Suprapubic skin (tissue), 4 donors: ENCODE measurements around the gene ITGA6. TPM values are rescaled to one million over a fixed set of nuclear protein-coding genes. Genes with fewer than 3 reads are reported as not detected.

ENCODE experiments used
- DNase-seq, 2 donors: peaks; one replicate each; pipeline ENCODE4 v3.0.0-alpha.2; 2019; ENCODE audit warnings: low spot score in 2 of 2
- H3K27ac ChIP-seq: fragments of 200-600 bp; sonication (generic); one replicate; pipeline ENCODE4 v1.5.1; 2019
- H3K27me3 ChIP-seq: fragments of 200-600 bp; sonication (generic); one replicate; pipeline ENCODE4 v1.5.1; 2019
- H3K36me3 ChIP-seq: fragments of 200-600 bp; sonication (generic); one replicate; pipeline ENCODE4 v1.5.1; 2019
- H3K4me1 ChIP-seq: fragments of 200-600 bp; sonication (generic); one replicate; pipeline ENCODE4 v1.5.1; 2019
- H3K4me3 ChIP-seq: fragments of 200-600 bp; sonication (generic); one replicate; pipeline ENCODE4 v1.5.1; 2019; ENCODE audit warnings: mild to moderate bottlenecking
- H3K9me3 ChIP-seq: fragments of 200-600 bp; sonication (generic); one replicate; pipeline ENCODE4 v1.5.1; 2019
- EP300 ChIP-seq: sonication (generic); formaldehyde crosslinking; IDR thresholded peaks from one replicate; pipeline ENCODE4 v1.6.1; 2017; ENCODE audit warnings: antibody characterized with exemption
- POLR2A ChIP-seq, 2 donors: fragments of 450-650 bp; IDR thresholded peaks; one replicate each; pipeline ENCODE4 v1.6.1; 2017; ENCODE audit warnings: antibody characterized with exemption in 2 of 2, mild to moderate bottlenecking in 2 of 2, moderate library complexity in 2 of 2
- POLR2AphosphoS5 ChIP-seq, 3 donors: sonication (generic); formaldehyde crosslinking; IDR thresholded peaks; one replicate each; pipeline ENCODE4 v1.6.1; 2017; ENCODE audit warnings: antibody characterized with exemption in 3 of 3
- WGBS: methylation state at CpG from one replicate; pipeline ENCODE4 v1.1.5; 2018; 5-methylcytosine and 5-hydroxymethylcytosine counted together
- total RNA-seq, 4 donors: library from RNA; depleted of rRNA; stranded (reverse); fragments of >200 nt; gene quantifications; one replicate each; pipeline ENCODE4 v1.1.0, GENCODE V29; 2016
- TF ChIP-seq, protein P1 (sequence below), 2 donors: fragments of 200-600 bp in 1 of 2; fragments of 450-650 bp in 1 of 2; sonication (generic) in 1 of 2; IDR thresholded peaks; one replicate each; pipeline ENCODE4 v1.5.1; 2016 to 2019; ENCODE audit warnings: antibody characterized with exemption in 2 of 2, mild to moderate bottlenecking in 1 of 2, moderate library complexity in 1 of 2

Gene ITGA6
- total RNA-seq, 4 donors from 2014 or later, result 89.6 to 204 (median 161) TPM

DNA sequence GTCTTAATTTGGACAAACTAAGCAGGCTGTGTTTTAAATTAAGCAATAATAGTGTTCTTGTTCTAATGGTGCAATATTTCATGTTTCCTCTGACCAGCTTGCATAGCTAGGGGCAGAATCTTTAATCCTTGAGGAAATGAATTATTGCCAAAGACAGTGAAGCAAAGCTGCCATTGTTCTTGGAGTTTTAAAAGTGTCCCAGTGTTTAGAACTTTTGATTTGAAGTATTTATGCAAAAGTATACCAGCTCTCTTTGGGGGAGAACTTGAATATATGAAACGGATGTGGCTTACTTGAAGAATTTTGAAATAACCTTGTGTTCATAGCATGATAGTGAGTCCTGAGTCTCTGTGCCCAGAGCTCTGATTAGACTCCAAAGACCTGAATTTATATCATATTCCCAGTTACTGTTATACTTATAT, 33.4 kb downstream of the ITGA6 start:
- no peak for DNase-seq
- H3K27ac ChIP-seq, result no peak overlapping the region
- peaks cover 65% of the 10 kb centered on the region for H3K4me1 ChIP-seq
- no peaks in the 10 kb centered on the region for H3K36me3 ChIP-seq
- WGBS, result 63% methylated on average over 1 of the region's 1 CpG
- no peak overlapping the region for H3K4me3 ChIP-seq
- no peaks in the 10 kb centered on the region for H3K9me3 ChIP-seq
- no peak for TF ChIP-seq POLR2A (IDR thresholded peaks at IDR 0.05)
- TF ChIP-seq POLR2AphosphoS5 (IDR thresholded peaks at IDR 0.05), result no peak
- TF ChIP-seq, protein P1, sequence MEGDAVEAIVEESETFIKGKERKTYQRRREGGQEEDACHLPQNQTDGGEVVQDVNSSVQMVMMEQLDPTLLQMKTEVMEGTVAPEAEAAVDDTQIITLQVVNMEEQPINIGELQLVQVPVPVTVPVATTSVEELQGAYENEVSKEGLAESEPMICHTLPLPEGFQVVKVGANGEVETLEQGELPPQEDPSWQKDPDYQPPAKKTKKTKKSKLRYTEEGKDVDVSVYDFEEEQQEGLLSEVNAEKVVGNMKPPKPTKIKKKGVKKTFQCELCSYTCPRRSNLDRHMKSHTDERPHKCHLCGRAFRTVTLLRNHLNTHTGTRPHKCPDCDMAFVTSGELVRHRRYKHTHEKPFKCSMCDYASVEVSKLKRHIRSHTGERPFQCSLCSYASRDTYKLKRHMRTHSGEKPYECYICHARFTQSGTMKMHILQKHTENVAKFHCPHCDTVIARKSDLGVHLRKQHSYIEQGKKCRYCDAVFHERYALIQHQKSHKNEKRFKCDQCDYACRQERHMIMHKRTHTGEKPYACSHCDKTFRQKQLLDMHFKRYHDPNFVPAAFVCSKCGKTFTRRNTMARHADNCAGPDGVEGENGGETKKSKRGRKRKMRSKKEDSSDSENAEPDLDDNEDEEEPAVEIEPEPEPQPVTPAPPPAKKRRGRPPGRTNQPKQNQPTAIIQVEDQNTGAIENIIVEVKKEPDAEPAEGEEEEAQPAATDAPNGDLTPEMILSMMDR (IDR thresholded peaks at IDR 0.05), result no peak
- TF ChIP-seq EP300, result no peak
- H3K27me3 ChIP-seq, result peaks cover 4% of the 10 kb centered on the region

DNA sequence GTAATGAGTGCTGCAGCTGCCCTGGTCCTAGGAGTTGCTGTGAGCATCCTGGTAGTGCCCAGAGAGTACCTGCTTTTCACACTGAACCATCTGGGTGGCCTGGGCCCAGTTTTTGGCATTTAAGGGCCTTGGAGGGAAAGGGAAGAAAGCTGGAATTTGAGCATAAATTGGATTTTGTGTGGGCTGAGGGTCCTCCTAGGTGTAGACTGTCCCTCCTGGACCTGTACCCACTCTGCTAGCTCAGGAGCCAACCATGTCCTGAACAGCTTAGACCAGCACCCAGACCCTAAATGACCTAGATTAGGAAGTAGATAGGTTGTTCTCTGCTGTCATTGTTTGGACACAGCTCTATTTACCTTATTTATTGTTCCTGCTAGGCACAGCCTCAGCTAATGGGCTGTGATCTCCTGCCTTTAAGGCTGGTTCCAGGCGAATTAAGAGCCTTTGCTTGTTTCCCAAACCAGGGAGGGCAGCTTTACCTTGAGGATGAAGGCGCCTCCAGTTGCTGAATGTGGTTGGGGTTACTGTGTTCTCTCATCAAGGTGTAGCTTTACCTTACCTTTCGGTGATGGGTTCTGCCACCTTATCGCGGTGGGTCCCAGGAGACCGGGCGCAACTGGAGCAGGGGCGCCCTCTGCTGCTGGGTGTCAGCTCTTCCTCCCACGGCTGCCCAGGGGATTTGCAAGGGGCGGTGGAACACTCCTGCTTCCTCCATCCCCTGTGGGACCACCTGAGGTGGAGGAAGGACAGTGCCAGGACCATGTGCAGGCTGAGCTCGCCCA, 34.4 kb downstream of the ITGA6 start:
- H3K27ac ChIP-seq, result peak overlapping the region; percentile 48
- 31% methylated on average over 11 of the region's 11 CpGs for WGBS
- H3K4me1 ChIP-seq, result peaks cover 60% of the 10 kb centered on the region
- peaks cover 4% of the 10 kb centered on the region for H3K27me3 ChIP-seq
- H3K9me3 ChIP-seq, result no peaks in the 10 kb centered on the region
- H3K36me3 ChIP-seq, result peaks cover 5% of the 10 kb centered on the region
- no peak for DNase-seq
- TF ChIP-seq POLR2A (IDR thresholded peaks at IDR 0.05), result no peak
- TF ChIP-seq, protein P1 (IDR thresholded peaks at IDR 0.05), result peak; percentile 32 to 74
- no peak overlapping the region for H3K4me3 ChIP-seq

DNA sequence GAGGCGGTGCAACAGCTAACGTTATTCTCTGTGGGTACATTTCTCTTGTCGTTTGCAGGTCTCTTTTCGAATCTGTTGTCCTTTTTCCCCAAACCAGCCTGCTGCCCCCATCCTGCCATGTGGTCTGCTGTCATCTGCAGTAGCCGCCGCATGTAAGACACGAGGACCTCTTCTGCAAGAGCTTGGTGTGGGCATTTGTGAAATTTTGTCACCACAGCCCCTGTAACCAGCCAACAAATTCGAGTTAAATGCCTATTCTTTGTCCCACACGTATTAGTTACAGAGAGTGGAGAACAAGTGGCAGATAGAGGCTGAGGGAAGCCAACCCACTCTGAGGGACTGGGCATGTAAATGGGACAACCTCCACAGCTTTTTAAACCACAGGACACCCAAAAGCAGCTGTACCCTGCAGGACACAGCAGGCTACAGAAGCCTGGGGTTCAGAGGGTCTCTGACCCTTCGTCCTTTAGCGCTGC, 35.0 kb downstream of the ITGA6 start:
- Histone ChIP-seq H3K9me3 (no peaks in the 10 kb centered on the region), H3K36me3 (peaks cover 11% of the 10 kb centered on the region), H3K4me1 (peaks cover 60% of the 10 kb centered on the region), H3K4me3 (no peak overlapping the region), H3K27me3 (peaks cover 4% of the 10 kb centered on the region), H3K27ac (peak overlapping the region; percentile 48)
- TF ChIP-seq, protein P1 (IDR thresholded peaks at IDR 0.05), result peak in 1 of 2 donors; percentile 12
- TF ChIP-seq POLR2A (IDR thresholded peaks at IDR 0.05), result no peak
- WGBS, result 54% methylated on average over 11 of the region's 11 CpGs
- no peak for DNase-seq

DNA sequence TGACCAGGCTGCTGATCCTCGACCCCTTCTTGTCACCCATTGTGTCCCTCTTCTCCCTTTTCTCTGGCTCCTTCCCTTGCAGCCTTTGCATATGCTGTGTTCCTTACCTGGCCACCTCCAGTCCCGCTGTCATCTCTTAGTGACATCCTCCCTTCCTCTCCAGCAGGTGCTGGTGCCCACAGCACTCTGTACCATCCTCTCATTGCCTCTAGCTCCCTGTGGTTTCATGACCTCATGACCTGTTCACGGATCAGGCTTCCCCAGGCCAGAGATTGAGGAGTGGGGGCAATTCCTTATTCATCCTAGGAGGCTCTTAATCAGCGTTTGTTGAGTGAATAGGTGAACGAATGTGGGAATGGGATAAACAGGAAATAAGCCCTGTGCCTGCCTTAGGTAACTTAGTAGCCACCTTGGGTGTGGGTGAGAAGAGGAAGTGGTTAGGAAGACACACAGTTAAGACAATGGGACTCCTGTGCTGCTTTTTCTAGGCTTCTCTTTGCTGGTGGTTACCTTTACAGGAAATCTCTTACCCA, 35.5 kb downstream of the ITGA6 start:
- H3K9me3 ChIP-seq, result no peaks in the 10 kb centered on the region
- H3K27me3 ChIP-seq, result peaks cover under 1% of the 10 kb centered on the region
- peaks cover 13% of the 10 kb centered on the region for H3K36me3 ChIP-seq
- WGBS, result 58% methylated on average over 5 of the region's 5 CpGs
- DNase-seq, result no peak
- H3K4me3 ChIP-seq, result no peak overlapping the region
- peaks cover 60% of the 10 kb centered on the region for H3K4me1 ChIP-seq
- peak overlapping the region; percentile 48 for H3K27ac ChIP-seq
- TF ChIP-seq POLR2AphosphoS5 (IDR thresholded peaks at IDR 0.05), result no peak
- TF ChIP-seq, protein P1 (IDR thresholded peaks at IDR 0.05), result no peak
- no peak for TF ChIP-seq EP300
- no peak for TF ChIP-seq POLR2A (IDR thresholded peaks at IDR 0.05)

DNA sequence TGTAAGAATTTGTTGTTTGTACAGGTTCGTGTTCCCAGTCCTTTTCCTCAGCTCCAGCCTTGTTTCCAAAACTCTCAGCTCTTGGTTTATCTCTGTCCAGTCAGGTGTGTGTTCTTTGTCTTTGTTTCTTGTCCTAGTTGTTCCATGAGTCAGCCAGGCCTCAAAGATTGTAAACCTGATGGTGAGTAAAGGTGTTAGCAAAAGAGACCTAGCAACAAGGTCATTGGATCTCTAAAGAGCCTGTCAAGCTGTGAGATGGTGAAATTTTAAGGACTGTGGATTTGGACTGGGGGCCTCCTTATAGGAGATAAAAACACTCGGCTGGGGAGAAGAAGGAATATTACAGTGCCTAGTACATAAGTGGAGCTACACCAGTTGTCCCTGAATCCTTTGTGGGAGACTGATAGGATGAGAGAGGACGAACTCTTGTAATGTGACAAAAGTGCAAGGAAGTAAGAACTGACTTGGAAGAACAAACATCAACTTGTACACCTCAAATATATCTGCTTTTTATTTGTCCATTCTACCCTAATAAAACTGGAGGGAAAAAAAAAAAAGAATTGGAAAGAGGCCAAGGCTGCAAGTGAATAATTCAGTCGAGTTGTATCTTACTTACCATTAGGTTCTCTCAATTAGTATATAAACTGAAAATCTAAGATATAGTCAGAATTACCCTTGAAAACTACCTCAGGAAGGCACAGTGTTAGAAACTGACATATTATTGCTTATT, 37.2 kb downstream of the ITGA6 start:
- Histone ChIP-seq H3K9me3 (no peaks in the 10 kb centered on the region), H3K4me1 (peaks cover 55% of the 10 kb centered on the region), H3K27me3 (no peaks in the 10 kb centered on the region), H3K4me3 (no peak overlapping the region), H3K27ac (peak overlapping the region; percentile 41), H3K36me3 (peaks cover 22% of the 10 kb centered on the region)
- TF ChIP-seq POLR2AphosphoS5 (IDR thresholded peaks at IDR 0.05) (no peak), EP300 (no peak), POLR2A (IDR thresholded peaks at IDR 0.05) (no peak)
- TF ChIP-seq, protein P1 (IDR thresholded peaks at IDR 0.05), result no peak
- DNase-seq, result no peak
- WGBS, result 69% methylated on average over 4 of the region's 4 CpGs
